Panc1 (cell line): ENCODE data around the gene PRRT4. TPM values are rescaled to one million over a fixed set of nuclear protein-coding genes. Genes with fewer than 3 reads are reported as not detected.

Source experiments
- ATAC-seq: fragments of 200-7000 bp; cut with Tn5 transposase; 2 replicates; pipeline ENCODE4 v1.9.1; 2020; ENCODE audit warnings: mild to moderate bottlenecking, moderate library complexity
- BruUV-seq: library from RNA; stranded (reverse); fragments of 400-500 nt; replicated peaks from 2 replicates; lab custom pipeline; 2021; lab: Mats Ljungman, UMichigan
- CTCF ChIA-PET: fragments of 300-600 bp; sonication (Branson Sonifier 250); formaldehyde crosslinking; loops from one replicate; lab custom pipeline; 2022; ENCODE audit warnings: antibody characterized with exemption; lab: Charles Lee
- POLR2A ChIA-PET: fragments of 300-600 bp; sonication (Branson Sonifier 250); formaldehyde crosslinking; loops from one replicate; lab custom pipeline; 2022; ENCODE audit warnings: antibody characterized with exemption; lab: Charles Lee
- DNase-seq: peaks from one replicate; pipeline ENCODE4 v3.0.0-alpha.2; 2010; ENCODE audit warnings: low read depth, low spot score
- H3K27ac ChIP-seq: 2 replicates; pipeline ENCODE4 v1.5.1; 2011; ENCODE audit warnings: mild to moderate bottlenecking, low read length, inconsistent platforms
- H3K27me3 ChIP-seq: fragments of 200-500 bp; sonication (Bioruptor generic); 2 replicates; pipeline ENCODE4 v1.6.0; 2014; ENCODE audit warnings: low read length, inconsistent platforms; ENCODE audit not compliant: control insufficient read depth, insufficient read depth
- H3K36me3 ChIP-seq: fragments of 200-500 bp; sonication (Bioruptor generic); 2 replicates; pipeline ENCODE4 v1.5.1; 2014; ENCODE audit warnings: inconsistent platforms, mild to moderate bottlenecking, low read length, moderate library complexity; ENCODE audit not compliant: control insufficient read depth, insufficient read depth
- H3K4me1 ChIP-seq: 2 replicates; pipeline ENCODE4 v1.5.1; 2011; ENCODE audit warnings: inconsistent platforms, mild to moderate bottlenecking, low read length, moderate library complexity; ENCODE audit not compliant: control insufficient read depth, insufficient read depth
- H3K4me3 ChIP-seq, 2 experiments: 2 replicates each; pipeline ENCODE4 v1.5.1; 2011 to 2012; ENCODE audit warnings: low read depth in 2 of 2, low read length in 2 of 2, mild to moderate bottlenecking in 2 of 2, inconsistent platforms in 1 of 2, moderate library complexity in 1 of 2
- H3K9me3 ChIP-seq: fragments of 200-500 bp; sonication (Bioruptor generic); 2 replicates; pipeline ENCODE4 v1.5.1; 2014; ENCODE audit warnings: low read depth, mild to moderate bottlenecking, inconsistent platforms, low read length, moderate library complexity; ENCODE audit not compliant: control insufficient read depth, insufficient read depth
- CTCF ChIP-seq: fragments of 450-650 bp; IDR thresholded peaks from 2 replicates; pipeline ENCODE4 v1.5.1; 2017; ENCODE audit warnings: mild to moderate bottlenecking
- POLR2AphosphoS5 ChIP-seq: IDR thresholded peaks from 2 replicates; pipeline ENCODE4 v1.6.1; 2012; ENCODE audit warnings: mild to moderate bottlenecking, low read depth, low read length, moderate library complexity
- REST ChIP-seq, 2 experiments: IDR thresholded peaks; 2 replicates each; pipeline ENCODE4 v1.6.1; 2011 to 2012; ENCODE audit warnings: low read depth in 2 of 2, control low read depth in 1 of 2, low read length in 1 of 2, mild to moderate bottlenecking in 1 of 2, moderate library complexity in 1 of 2; ENCODE audit not compliant: insufficient read depth in 1 of 2
- in situ Hi-C: cut with HindIII; loops from 2 replicates; pipeline ENCODE4 v1.10.0; 2016; ENCODE audit warnings: low sequenced_read_pairs, low pct_unique_long_range_greater_than_20kb
- intact Hi-C: fragments of 100-400 bp; cut with micrococcal nuclease; formaldehyde crosslinking; loops from one replicate; pipeline ENCODE4 v1.10.0; 2022; ENCODE audit not compliant: unreplicated experiment
- total RNA-seq: library from RNA; stranded (reverse); gene quantifications from one replicate; pipeline ENCODE4 v1.2.1, GENCODE V29; 2021; ENCODE audit not compliant: unreplicated experiment

PRRT4 gene
- total RNA-seq, 1 experiment from 2014 or later = 0.77 TPM

GRCh38 chr7:128384726-128385125, 23.2 kb upstream of the PRRT4 start:
- intact Hi-C loops = no loop called here
- no peak for ATAC-seq
- Histone ChIP-seq H3K27ac (no peak overlapping the region), H3K27me3 (no peaks in the 10 kb centered on the region), H3K36me3 (no peaks in the 10 kb centered on the region), H3K9me3 (no peaks in the 10 kb centered on the region), H3K4me1 (0 out of 2 replicates have a peak, but pooled peaks cover 3% of the 10 kb centered on the region), H3K4me3 (no peak overlapping the region)
- BruUV-seq = no TSS peak
- DNase-seq = no peak
- in situ Hi-C loops = no loop called here
- POLR2A ChIA-PET = no interaction called here
- CTCF ChIA-PET = interaction anchor here (0.6 to 1.0 kb wide), 2 partner anchors 37 to 203 kb away, joined by 3 read pairs; no protein-coding TSS in a partner anchor
- TF ChIP-seq REST (IDR thresholded peaks at IDR 0.05; ENCODE audit: insufficient read depth in 1 of 2, low read depth in 2 of 2, low read length in 1 of 2) (no peak), POLR2AphosphoS5 (no peak), CTCF (no peak)

GRCh38 chr7:128383776-128384175, 22.3 kb upstream of the PRRT4 start:
- Histone ChIP-seq H3K36me3 (no peaks in the 10 kb centered on the region), H3K27ac (no peak overlapping the region), H3K27me3 (no peaks in the 10 kb centered on the region), H3K4me1 (no peaks in the 10 kb centered on the region), H3K9me3 (no peaks in the 10 kb centered on the region), H3K4me3 (no peak overlapping the region)
- intact Hi-C loops = no loop called here
- ATAC-seq (no peak), DNase-seq (no peak)
- no peak for TF ChIP-seq POLR2AphosphoS5
- no TSS peak for BruUV-seq
- CTCF ChIA-PET = interaction anchor here (1.6 kb wide), 1 partner anchor 37 kb away, joined by 5 read pairs; no protein-coding TSS in a partner anchor
- in situ Hi-C loops = no loop called here
- POLR2A ChIA-PET = no interaction called here

- in situ Hi-C loops = no loop called here
- POLR2A ChIA-PET = no interaction called here
- H3K9me3 ChIP-seq = no peaks in the 10 kb centered on the region
- TF ChIP-seq REST (IDR thresholded peaks at IDR 0.05; ENCODE audit: insufficient read depth in 1 of 2, low read depth in 2 of 2, low read length in 1 of 2) (no peak), CTCF (peak; percentile 87)
- H3K27me3 ChIP-seq = no peaks in the 10 kb centered on the region
- CTCF ChIA-PET = interaction anchor here (1.0 kb wide), 1 partner anchor 34 kb away, joined by 4 read pairs; no protein-coding TSS in a partner anchor
- H3K4me3 ChIP-seq = no peak overlapping the region
- intact Hi-C loops = no loop called here
- ATAC-seq (peak; percentile 47; the same call in 1 of the 2 replicates), DNase-seq (no peak)
- H3K27ac ChIP-seq = no peak overlapping the region
- H3K4me1 ChIP-seq = no peaks in the 10 kb centered on the region
- BruUV-seq = no TSS peak
- H3K36me3 ChIP-seq = no peaks in the 10 kb centered on the region
Observed at GRCh38 chr7:128381161-128381821, 19.8 kb upstream of the PRRT4 start.
